Nephron progenitor cell (in vitro differentiated cells): ENCODE measurements around the gene TNPO3.
A peak's percentile ranks its signal among the peaks of the same experiment; 100 is the strongest.

ENCODE experiments used
- DNase-seq: peaks from one replicate; pipeline ENCODE4 v3.0.0; 2021
- H3K27ac Mint-ChIP-seq: 2 replicates; pipeline ENCODE4 v1.8.0; 2021; ENCODE audit warnings: mild to moderate bottlenecking, moderate library complexity, mixed read lengths
- H3K27me3 Mint-ChIP-seq: 2 replicates; pipeline ENCODE4 v1.8.0; 2021; ENCODE audit warnings: mild to moderate bottlenecking, low read depth, mixed read lengths; ENCODE audit not compliant: poor library complexity
- H3K36me3 Mint-ChIP-seq: 2 replicates; pipeline ENCODE4 v1.8.0; 2021; ENCODE audit warnings: low read depth, mixed read lengths
- H3K4me1 Mint-ChIP-seq: 2 replicates; pipeline ENCODE4 v1.8.0; 2021; ENCODE audit warnings: mixed read lengths
- H3K4me3 Mint-ChIP-seq: 2 replicates; pipeline ENCODE4 v1.8.0; 2021; ENCODE audit warnings: mild to moderate bottlenecking, moderate library complexity, mixed read lengths
- H3K9me3 Mint-ChIP-seq: 2 replicates; pipeline ENCODE4 v1.8.0; 2021; ENCODE audit warnings: mild to moderate bottlenecking, moderate library complexity, mixed read lengths
- TF ChIP-seq, protein P1 (sequence below): fragments of 200-600 bp; sonication (generic); IDR thresholded peaks from 2 replicates; pipeline ENCODE4 v1.5.0; 2021; ENCODE audit warnings: antibody characterized with exemption

TNPO3 gene

DNA sequence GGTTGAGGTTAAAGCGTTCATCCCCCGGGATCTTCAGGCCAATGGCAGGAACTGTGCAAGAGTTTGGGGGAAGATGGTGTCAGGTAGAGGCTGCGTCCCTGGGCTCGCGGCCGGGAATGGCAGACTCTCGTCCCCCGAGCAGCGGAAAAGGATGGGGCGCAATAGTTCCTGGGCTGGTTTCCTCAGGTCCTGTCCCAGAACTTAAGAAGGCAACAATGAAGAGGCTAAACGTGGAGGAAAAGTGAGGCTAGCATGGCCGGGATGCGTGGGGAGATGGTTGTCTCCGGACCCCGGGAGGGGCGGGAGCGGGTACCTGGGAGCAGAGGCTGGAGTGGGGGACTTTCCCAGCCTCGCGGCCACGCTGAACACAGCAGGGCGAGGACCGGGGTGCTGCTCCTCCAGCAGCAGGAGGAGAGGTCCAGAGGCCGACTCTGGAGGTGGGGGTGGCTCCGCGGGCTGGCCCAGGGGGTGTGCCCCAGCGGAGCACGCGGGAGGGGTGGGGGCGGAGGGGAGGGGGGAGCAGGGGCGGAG, 116.3 kb downstream of the TNPO3 start:
- DNase-seq: no peak
- Mint-ChIP-seq H3K4me3 (peak overlapping the region; percentile 76), H3K27me3 (peaks cover 78% of the 10 kb centered on the region), H3K9me3 (no peaks in the 10 kb centered on the region), H3K27ac (no peak overlapping the region), H3K4me1 (peaks cover 16% of the 10 kb centered on the region), H3K36me3 (no peaks in the 10 kb centered on the region)
- TF ChIP-seq, protein P1, sequence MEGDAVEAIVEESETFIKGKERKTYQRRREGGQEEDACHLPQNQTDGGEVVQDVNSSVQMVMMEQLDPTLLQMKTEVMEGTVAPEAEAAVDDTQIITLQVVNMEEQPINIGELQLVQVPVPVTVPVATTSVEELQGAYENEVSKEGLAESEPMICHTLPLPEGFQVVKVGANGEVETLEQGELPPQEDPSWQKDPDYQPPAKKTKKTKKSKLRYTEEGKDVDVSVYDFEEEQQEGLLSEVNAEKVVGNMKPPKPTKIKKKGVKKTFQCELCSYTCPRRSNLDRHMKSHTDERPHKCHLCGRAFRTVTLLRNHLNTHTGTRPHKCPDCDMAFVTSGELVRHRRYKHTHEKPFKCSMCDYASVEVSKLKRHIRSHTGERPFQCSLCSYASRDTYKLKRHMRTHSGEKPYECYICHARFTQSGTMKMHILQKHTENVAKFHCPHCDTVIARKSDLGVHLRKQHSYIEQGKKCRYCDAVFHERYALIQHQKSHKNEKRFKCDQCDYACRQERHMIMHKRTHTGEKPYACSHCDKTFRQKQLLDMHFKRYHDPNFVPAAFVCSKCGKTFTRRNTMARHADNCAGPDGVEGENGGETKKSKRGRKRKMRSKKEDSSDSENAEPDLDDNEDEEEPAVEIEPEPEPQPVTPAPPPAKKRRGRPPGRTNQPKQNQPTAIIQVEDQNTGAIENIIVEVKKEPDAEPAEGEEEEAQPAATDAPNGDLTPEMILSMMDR: no peak

DNA sequence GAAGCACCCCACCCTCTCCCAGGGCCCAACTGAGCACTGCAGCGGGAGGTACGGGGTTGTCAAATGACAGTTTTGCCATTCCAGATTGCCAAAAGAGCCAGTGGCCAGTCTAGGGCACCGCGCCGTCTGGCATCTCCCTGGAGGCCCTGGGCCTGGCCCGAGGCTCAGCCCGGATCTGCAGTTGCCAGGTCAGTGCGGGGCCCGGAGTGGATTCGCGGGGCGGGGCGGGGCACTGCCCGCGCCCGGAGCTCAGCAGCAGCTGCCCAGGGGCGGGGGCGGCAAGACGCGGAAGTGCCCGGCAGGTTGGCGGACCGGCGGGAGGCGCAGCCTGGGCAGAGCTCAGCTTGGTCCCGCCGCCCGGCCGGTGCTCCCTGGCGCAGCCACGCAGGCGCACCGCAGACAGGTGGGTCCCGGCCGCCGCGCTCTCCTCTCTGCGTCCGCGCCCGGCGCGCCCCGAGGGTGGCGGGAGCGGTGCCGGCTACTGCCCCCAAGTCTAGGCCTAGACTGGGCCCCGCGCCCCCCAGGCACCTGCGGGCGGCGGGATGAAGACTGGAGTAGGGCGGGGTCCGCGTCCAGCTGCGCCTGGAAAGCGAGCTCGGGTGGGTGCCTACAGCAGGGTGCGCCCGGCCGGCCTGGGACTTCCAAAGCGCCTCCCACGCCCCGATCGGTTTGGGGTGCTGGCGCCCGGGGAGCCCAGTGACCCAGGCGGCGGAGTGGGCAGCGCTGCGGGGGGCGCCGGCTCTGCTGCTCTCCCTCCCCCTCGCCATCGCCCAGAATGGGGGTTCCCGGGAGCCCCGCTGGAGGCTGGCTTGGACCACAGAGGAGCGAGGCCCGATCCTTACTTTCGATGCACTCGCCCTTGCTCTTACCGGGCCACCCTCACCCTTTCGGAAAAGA, 117.0 kb downstream of the TNPO3 start, which contains the start of gene IRF5:
Gene IRF5, plus strand, starts transcription at position 281 of the 897 bp plus-strand sequence. CDS start 4,155 bp downstream, outside the sequence.
- Mint-ChIP-seq H3K9me3 (no peaks in the 10 kb centered on the region), H3K27ac (no peak within 1 kb of the TSS), H3K27me3 (peaks cover 84% of the 10 kb centered on the region), H3K4me1 (peaks cover 21% of the 10 kb centered on the region), H3K36me3 (no peaks in the 10 kb centered on the region), H3K4me3 (peak within 1 kb of the TSS; percentile 79)
- DNase-seq: peak; percentile 59
- TF ChIP-seq, protein P1: no peak

DNA sequence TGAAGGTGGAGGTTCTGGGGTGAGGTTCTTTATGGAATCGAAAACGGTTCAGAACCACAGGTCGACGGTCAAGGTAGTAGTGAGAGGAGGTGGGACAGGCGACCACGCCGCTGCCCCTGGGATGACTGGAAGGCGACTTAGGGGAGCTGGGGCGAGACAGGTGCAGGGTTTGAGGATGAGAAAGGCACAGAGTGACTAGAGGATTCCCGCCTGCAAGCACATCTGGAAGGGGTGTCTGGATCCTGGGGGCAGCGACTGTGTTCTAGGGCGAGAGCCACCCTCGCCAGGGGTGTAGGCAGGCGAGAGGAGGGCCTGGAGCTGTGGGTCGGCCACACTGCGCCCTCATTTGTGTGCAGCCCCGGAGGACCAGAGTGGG, 117.7 kb downstream of the TNPO3 start:
- no peak for DNase-seq
- H3K36me3 Mint-ChIP-seq: no peaks in the 10 kb centered on the region
- H3K27me3 Mint-ChIP-seq: peaks cover 81% of the 10 kb centered on the region

GRCh38 chr7:128936798-128937197, 118.1 kb downstream of the TNPO3 start:
- H3K36me3 Mint-ChIP-seq: no peaks in the 10 kb centered on the region
- H3K9me3 Mint-ChIP-seq: no peaks in the 10 kb centered on the region
- DNase-seq: no peak
- H3K27ac Mint-ChIP-seq: no peak overlapping the region
- H3K4me1 Mint-ChIP-seq: peaks cover 21% of the 10 kb centered on the region
- H3K4me3 Mint-ChIP-seq: peak overlapping the region; percentile 79
- TF ChIP-seq, protein P1: no peak
- peaks cover 81% of the 10 kb centered on the region for H3K27me3 Mint-ChIP-seq

More for the DNA sequence above, 117.7 kb downstream of the TNPO3 start:
- TF ChIP-seq, protein P1: no peak
- Mint-ChIP-seq H3K9me3 (no peaks in the 10 kb centered on the region), H3K27ac (no peak overlapping the region), H3K4me1 (peaks cover 21% of the 10 kb centered on the region), H3K4me3 (peak overlapping the region; percentile 79)

DNA sequence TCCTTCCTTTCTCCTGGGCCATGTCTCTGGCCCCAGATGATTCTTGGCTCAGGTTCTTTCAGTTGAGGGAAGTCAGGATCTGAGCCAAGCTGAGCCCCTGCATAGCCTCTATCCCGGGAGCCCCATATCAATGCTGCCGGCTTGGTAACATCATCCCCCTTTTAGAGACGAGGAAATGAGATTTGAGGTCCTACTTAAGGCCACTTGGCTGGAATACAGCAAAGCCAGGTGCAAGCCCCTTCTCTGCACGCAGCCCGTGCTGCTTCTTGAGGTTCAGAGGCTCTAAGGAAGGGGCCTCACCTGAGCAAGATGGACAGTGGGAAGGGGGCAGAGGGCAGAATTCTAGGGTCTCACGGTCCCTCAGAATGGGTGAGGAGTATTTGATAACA, 119.6 kb downstream of the TNPO3 start:
- TF ChIP-seq, protein P1: no peak
- H3K36me3 Mint-ChIP-seq: no peaks in the 10 kb centered on the region
- peaks cover 17% of the 10 kb centered on the region for H3K4me1 Mint-ChIP-seq
- no peak for DNase-seq
- H3K9me3 Mint-ChIP-seq: no peaks in the 10 kb centered on the region
- no peak overlapping the region for H3K27ac Mint-ChIP-seq
- no peak overlapping the region for H3K4me3 Mint-ChIP-seq
- peaks cover 69% of the 10 kb centered on the region for H3K27me3 Mint-ChIP-seq
